Large intestine (tissue), 3 donors: ENCODE results near the gene SUV39H1. TPM values are rescaled to one million over a fixed set of nuclear protein-coding genes. Genes with fewer than 3 reads are reported as not detected.

ENCODE experiments used
- DNase-seq, 2 donors: peaks; one replicate each; pipeline versions ENCODE4 v3.0.0 to v3.0.0-alpha.2; 2013
- H3K27ac ChIP-seq: one replicate; pipeline ENCODE4 v1.5.1; 2013; ENCODE audit warnings: low read length
- H3K27me3 ChIP-seq: 2 replicates; pipeline ENCODE4 v1.6.1; 2013; ENCODE audit warnings: low read length; ENCODE audit not compliant: control insufficient read depth, insufficient read depth
- H3K36me3 ChIP-seq: 2 replicates; pipeline ENCODE4 v1.6.1; 2013; ENCODE audit warnings: low read length; ENCODE audit not compliant: control insufficient read depth, insufficient read depth
- H3K4me1 ChIP-seq: one replicate; pipeline ENCODE4 v1.6.1; 2013; ENCODE audit warnings: low read length; ENCODE audit not compliant: control insufficient read depth, insufficient read depth
- H3K4me3 ChIP-seq: one replicate; pipeline ENCODE4 v1.5.1; 2013; ENCODE audit warnings: low read length
- H3K9me3 ChIP-seq: one replicate; pipeline ENCODE4 v1.6.1; 2013; ENCODE audit warnings: mild to moderate bottlenecking, low read depth, low read length, moderate library complexity; ENCODE audit not compliant: control insufficient read depth
- WGBS: methylation state at CpG from one replicate; pipeline ENCODE4 v1.1.5; 2013; ENCODE audit warnings: low lambda C conversion rate; ENCODE audit not compliant: insufficient coverage; 5-methylcytosine and 5-hydroxymethylcytosine counted together
- polyA plus RNA-seq: library from polyadenylated mRNA; unstranded; fragments of 120-200 nt; gene quantifications from one replicate; pipeline ENCODE4 v1.2.1, GENCODE V29; 2013

Gene SUV39H1
- polyA plus RNA-seq, 1 donor = 4.7 TPM

- Histone ChIP-seq H3K27ac (no peak overlapping the region), H3K36me3 (no peaks in the 10 kb centered on the region), H3K4me3 (no peak overlapping the region), H3K9me3 (no peaks in the 10 kb centered on the region), H3K27me3 (no peaks in the 10 kb centered on the region), H3K4me1 (no peaks in the 10 kb centered on the region)
- no peak for DNase-seq
- WGBS = no CpG with 5 or more reads among the region's 2 CpGs
These were observed 17.3 kb downstream of the SUV39H1 start for GRCh38 chrX:48713847-48714246.

- WGBS = no CpG with 5 or more reads among the region's 5 CpGs
- no peak overlapping the region for H3K4me3 ChIP-seq
- DNase-seq = no peak
- H3K9me3 ChIP-seq = no peaks in the 10 kb centered on the region
- no peaks in the 10 kb centered on the region for H3K27me3 ChIP-seq
- H3K4me1 ChIP-seq = no peaks in the 10 kb centered on the region
- H3K27ac ChIP-seq = no peak overlapping the region
- H3K36me3 ChIP-seq = no peaks in the 10 kb centered on the region
These were observed 18.0 kb downstream of the SUV39H1 start for GRCh38 chrX:48714573-48714972.

- H3K27ac ChIP-seq = no peak overlapping the region
- H3K4me3 ChIP-seq = no peak overlapping the region
- DNase-seq = no peak
- H3K27me3 ChIP-seq = no peaks in the 10 kb centered on the region
- H3K4me1 ChIP-seq = no peaks in the 10 kb centered on the region
- H3K9me3 ChIP-seq = no peaks in the 10 kb centered on the region
- no peaks in the 10 kb centered on the region for H3K36me3 ChIP-seq
- no CpG with 5 or more reads among the region's 2 CpGs for WGBS
These were observed 18.5 kb downstream of the SUV39H1 start for GRCh38 chrX:48715072-48715471.

GRCh38 chrX:48715876-48716502, 19.5 kb downstream of the SUV39H1 start:
- no peaks in the 10 kb centered on the region for H3K27me3 ChIP-seq
- H3K27ac ChIP-seq = no peak overlapping the region
- no CpG with 5 or more reads among the region's 4 CpGs for WGBS
- H3K4me3 ChIP-seq = no peak overlapping the region
- no peaks in the 10 kb centered on the region for H3K4me1 ChIP-seq
- DNase-seq = no peak
- no peaks in the 10 kb centered on the region for H3K36me3 ChIP-seq
- H3K9me3 ChIP-seq = no peaks in the 10 kb centered on the region

- WGBS = no CpG with 5 or more reads among the region's 2 CpGs
- no peaks in the 10 kb centered on the region for H3K36me3 ChIP-seq
- no peaks in the 10 kb centered on the region for H3K27me3 ChIP-seq
- no peaks in the 10 kb centered on the region for H3K9me3 ChIP-seq
- DNase-seq = no peak
- H3K4me1 ChIP-seq = no peaks in the 10 kb centered on the region
- H3K27ac ChIP-seq = no peak overlapping the region
- no peak overlapping the region for H3K4me3 ChIP-seq
These were observed 23.4 kb downstream of the SUV39H1 start for GRCh38 chrX:48719958-48720357.

- Histone ChIP-seq H3K9me3 (no peaks in the 10 kb centered on the region), H3K36me3 (no peaks in the 10 kb centered on the region), H3K4me1 (no peaks in the 10 kb centered on the region), H3K27me3 (no peaks in the 10 kb centered on the region), H3K27ac (no peak overlapping the region), H3K4me3 (no peak overlapping the region)
- no CpG with 5 or more reads among the region's 4 CpGs for WGBS
- no peak for DNase-seq
These were observed 24.2 kb downstream of the SUV39H1 start for GRCh38 chrX:48720577-48721250.

GRCh38 chrX:48721916-48722315, 25.4 kb downstream of the SUV39H1 start:
- DNase-seq = no peak
- Histone ChIP-seq H3K36me3 (no peaks in the 10 kb centered on the region), H3K4me1 (no peaks in the 10 kb centered on the region), H3K4me3 (no peak overlapping the region), H3K27ac (no peak overlapping the region), H3K27me3 (no peaks in the 10 kb centered on the region), H3K9me3 (no peaks in the 10 kb centered on the region)

- Histone ChIP-seq H3K27ac (no peak overlapping the region), H3K36me3 (no peaks in the 10 kb centered on the region), H3K9me3 (no peaks in the 10 kb centered on the region), H3K27me3 (no peaks in the 10 kb centered on the region), H3K4me3 (no peak overlapping the region), H3K4me1 (no peaks in the 10 kb centered on the region)
- WGBS = no CpG with 5 or more reads among the region's 2 CpGs
- DNase-seq = no peak
These were observed 30.1 kb downstream of the SUV39H1 start for GRCh38 chrX:48726596-48726995.

- no peak for DNase-seq
- Histone ChIP-seq H3K27ac (no peak overlapping the region), H3K36me3 (no peaks in the 10 kb centered on the region), H3K27me3 (no peaks in the 10 kb centered on the region), H3K4me3 (no peak overlapping the region), H3K4me1 (no peaks in the 10 kb centered on the region), H3K9me3 (no peaks in the 10 kb centered on the region)
These were observed 32.1 kb downstream of the SUV39H1 start for GRCh38 chrX:48728653-48729052.

GRCh38 chrX:48736303-48736702, 39.8 kb downstream of the SUV39H1 start:
- WGBS = no CpG with 5 or more reads among the region's 1 CpG
- no peaks in the 10 kb centered on the region for H3K27me3 ChIP-seq
- H3K36me3 ChIP-seq = no peaks in the 10 kb centered on the region
- H3K4me3 ChIP-seq = no peak overlapping the region
- no peak overlapping the region for H3K27ac ChIP-seq
- DNase-seq = no peak
- H3K9me3 ChIP-seq = no peaks in the 10 kb centered on the region
- peaks cover 6% of the 10 kb centered on the region for H3K4me1 ChIP-seq

- no peak overlapping the region for H3K27ac ChIP-seq
- H3K9me3 ChIP-seq = no peaks in the 10 kb centered on the region
- peaks cover 6% of the 10 kb centered on the region for H3K4me1 ChIP-seq
- no peaks in the 10 kb centered on the region for H3K36me3 ChIP-seq
- no peaks in the 10 kb centered on the region for H3K27me3 ChIP-seq
- DNase-seq = no peak
- H3K4me3 ChIP-seq = peak overlapping the region; percentile 32
- no CpG with 5 or more reads among the region's 10 CpGs for WGBS
These were observed 40.3 kb downstream of the SUV39H1 start for GRCh38 chrX:48736878-48737212.
